GM12891 (cell line): Measurements from ENCODE around the gene GATAD2A.

Source experiments
- DNase-seq: peaks from one replicate; pipeline ENCODE4 v3.0.0; 2011; ENCODE audit warnings: low spot score; ENCODE audit not compliant: insufficient read length
- FAIRE-seq: peaks from 2 replicates; lab custom pipeline; 2011; peaks lifted over from hg19 to GRCh38; lab: Jason Lieb, UNC
- PAX5 ChIP-seq: IDR thresholded peaks from 2 replicates; pipeline ENCODE4 v1.6.1; 2011; ENCODE audit warnings: low read length, moderate library complexity, mild to moderate bottlenecking; ENCODE audit not compliant: insufficient read depth, severe bottlenecking
- POLR2A ChIP-seq: IDR thresholded peaks from 2 replicates; pipeline ENCODE4 v1.6.1; 2011; ENCODE audit warnings: low read depth, low read length, control low read depth
- POLR2AphosphoS5 ChIP-seq: IDR thresholded peaks from 2 replicates; pipeline ENCODE4 v1.6.1; 2011; ENCODE audit warnings: low read depth, low read length, control low read depth
- POU2F2 ChIP-seq: IDR thresholded peaks from 2 replicates; pipeline ENCODE4 v1.6.1; 2011; ENCODE audit warnings: low read depth, mild to moderate bottlenecking, control low read depth, low read length, moderate library complexity
- SPI1 ChIP-seq: IDR thresholded peaks from 2 replicates; pipeline ENCODE4 v1.6.1; 2011; ENCODE audit warnings: low read depth, low read length, control low read depth
- TAF1 ChIP-seq: IDR thresholded peaks from 2 replicates; pipeline ENCODE4 v1.6.1; 2011; ENCODE audit warnings: low read depth, low read length, control low read depth

GATAD2A gene

GRCh38 chr19:19531951-19532805 lies 126.7 kb downstream of the GATAD2A start:
- FAIRE-seq (peak; percentile 87), DNase-seq (peak; percentile 87)
- TF ChIP-seq POLR2A (0 out of 2 replicates have a peak, but pooled peaks have one; percentile 9), POLR2AphosphoS5 (no peak)

DNA sequence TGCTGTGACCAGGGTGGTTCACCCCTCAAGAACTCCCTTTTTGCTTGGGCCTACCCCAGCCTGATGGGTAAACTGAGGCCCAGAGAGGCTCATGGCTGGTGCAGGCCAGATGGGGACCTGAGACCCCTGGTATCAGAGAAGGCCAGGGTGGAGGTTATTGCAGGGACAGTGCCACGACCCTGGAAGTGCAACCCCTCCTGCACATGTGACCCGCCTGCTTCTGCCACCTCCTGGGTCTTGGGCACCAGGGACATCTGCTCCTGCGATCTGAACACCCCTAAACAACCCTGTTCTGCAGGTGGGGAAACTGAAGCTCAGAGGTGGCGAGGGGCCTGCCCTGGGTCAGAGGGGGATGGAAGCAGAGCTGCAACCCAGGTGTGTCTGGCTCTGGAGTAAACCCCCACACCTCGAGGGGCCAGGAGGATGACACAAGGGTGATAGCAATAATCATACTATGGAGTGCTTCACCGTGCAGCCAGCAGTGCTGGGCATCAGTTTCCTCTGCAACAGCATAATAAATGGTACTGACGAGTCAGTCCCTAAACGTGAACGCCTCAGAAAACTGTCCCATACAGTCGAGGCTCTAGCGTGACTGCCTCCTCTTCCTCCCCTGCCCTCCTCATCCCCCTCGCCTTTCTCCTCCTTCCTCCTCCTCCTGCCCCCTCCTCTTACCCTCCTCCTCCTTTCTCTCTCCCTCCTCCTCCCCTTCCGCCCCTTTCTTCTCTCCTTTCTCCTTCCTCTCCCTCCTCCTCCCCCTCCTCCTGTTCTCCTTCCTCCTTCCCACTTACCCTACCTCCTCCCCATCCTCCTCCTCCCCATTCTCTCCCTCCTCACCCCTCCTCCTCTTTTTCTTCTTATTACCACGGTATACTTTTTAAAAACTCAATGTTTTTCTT lies 127.6 kb downstream of the GATAD2A start:
- no peak for TF ChIP-seq SPI1
- no peak for TF ChIP-seq POLR2A
- no peak for DNase-seq
- FAIRE-seq = no peak

GRCh38 chr19:19533841-19534240 lies 128.4 kb downstream of the GATAD2A start:
- no peak for TF ChIP-seq SPI1
- FAIRE-seq (no peak), DNase-seq (no peak)

DNA sequence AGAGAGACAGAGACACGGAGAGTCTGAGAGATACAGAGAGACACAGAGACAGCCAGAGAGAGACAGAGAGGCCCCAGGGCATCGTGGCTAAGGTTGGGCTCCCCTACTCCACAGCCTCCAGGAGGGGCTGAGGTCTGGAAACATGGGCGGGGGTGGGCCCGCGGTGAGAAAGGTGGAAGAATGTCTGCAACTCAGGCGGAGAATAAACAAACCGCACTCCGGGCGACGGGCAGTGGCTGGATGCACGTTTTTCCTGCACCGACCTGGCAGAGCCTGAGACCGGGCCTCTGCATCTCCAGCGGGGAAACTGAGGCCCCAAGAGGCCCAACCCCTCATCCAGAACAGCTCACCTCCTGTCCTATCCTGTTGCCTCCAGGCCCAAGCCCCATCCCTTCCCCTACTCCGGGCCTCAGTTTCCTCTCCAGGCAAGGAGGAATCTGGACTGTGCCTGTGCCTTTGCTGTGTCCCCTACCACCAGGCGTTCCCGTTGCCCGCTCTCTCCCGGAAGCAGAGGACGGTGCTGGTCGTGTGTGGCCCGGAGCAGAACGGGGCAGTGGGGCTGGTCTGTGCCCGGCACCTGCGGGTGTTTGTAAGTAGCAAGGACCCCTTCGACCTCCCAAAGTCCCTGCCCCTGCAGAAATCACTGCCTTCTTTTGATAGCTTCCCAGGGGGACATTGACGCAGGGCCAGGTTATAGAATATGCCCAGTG lies 129.2 kb downstream of the GATAD2A start:
- TF ChIP-seq SPI1 = no peak
- TF ChIP-seq POU2F2 = no peak
- no peak for TF ChIP-seq POLR2A
- no peak for TF ChIP-seq TAF1
- no peak for TF ChIP-seq PAX5
- TF ChIP-seq POLR2AphosphoS5 = no peak
- no peak for DNase-seq
- FAIRE-seq = no peak

DNA sequence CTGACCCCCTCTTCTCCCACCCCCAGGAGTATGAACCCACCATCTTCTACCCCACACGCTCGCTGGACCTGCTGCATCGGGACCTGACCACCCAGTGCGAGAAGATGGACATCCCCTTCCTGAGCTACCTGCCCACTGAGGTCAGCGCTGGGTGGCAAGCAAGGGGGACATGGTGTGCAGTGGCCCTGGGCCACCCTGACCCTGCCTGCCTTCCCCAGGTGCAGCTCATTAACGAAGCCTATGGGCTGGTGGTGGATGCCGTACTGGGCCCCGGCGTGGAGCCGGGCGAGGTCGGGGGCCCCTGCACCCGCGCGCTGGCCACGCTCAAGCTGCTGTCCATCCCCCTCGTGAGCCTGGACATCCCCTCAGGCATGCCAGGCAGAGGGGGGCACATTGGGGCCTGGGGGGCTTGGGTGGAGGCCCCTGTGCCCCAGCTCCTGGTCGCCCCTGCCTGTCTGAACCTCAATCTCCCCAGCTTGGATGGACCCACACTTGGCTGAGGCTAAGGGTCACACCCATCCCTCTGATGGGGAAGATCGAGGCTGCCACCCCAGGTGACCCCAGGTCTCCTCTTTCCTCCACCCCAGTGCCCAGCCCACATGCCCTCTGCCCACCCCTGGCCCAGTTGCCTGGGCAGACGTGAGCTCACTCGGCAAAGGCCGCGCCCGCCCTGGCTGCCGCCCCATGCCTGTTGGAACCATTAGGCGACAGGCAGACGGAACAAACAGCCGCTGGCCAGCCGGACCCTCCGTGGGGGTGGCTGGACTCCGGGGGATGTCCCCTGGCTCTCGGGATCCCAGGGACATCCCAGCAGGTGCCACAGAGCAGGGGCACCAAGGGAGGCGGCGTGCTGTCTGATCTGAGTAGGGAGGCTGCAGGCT lies 130.1 kb downstream of the GATAD2A start:
- TF ChIP-seq POU2F2 (no peak), SPI1 (no peak), PAX5 (no peak), TAF1 (no peak), POLR2A (no peak), POLR2AphosphoS5 (no peak)
- DNase-seq = no peak

DNA sequence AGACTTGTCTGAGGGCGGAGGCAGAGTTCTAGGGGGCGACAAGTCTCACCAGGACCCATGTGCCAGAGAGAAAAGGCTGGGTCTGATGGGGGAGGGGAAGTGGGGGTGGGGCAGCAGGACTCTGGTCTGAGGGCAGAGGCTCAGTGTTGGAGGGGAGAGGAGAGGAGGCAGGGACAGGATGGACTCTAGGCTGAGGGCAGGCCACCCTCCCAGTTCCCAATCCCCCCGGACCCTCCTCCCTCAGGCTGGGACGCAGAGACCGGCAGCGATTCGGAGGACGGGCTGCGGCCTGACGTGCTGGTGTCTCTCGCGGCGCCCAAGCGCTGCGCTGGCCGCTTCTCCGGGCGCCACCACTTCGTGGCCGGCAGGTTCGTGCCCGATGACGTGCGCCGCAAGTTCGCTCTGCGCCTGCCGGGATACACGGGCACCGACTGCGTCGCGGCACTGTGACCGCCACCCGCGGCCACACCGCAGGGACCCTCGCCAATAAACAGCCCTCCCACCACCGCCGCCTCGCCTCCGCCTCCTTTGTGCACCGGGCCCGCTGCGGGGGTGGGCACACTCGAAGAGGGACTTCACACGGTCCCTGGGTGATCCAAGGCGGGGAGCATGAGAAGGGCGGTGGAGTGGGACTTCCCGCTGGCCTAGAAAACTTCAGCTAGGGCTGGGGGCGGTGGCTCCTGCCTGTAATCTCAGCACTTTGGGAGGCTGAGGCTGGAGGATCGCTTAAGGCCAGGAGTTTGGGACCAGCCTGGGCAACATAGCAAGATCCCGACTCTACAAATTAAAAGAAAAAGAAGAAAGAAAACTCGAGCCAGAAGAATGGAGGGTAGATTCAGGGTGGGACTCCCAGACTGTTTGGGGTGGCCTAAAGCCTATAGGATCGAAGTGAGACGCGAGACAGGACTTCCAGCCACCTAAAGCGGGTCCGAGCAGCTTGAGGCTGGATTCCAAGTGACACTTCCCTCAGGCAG lies 131.9 kb downstream of the GATAD2A start:
- no peak for FAIRE-seq

More for the DNA sequence above, 130.1 kb downstream of the GATAD2A start:
- FAIRE-seq = no peak

DNA sequence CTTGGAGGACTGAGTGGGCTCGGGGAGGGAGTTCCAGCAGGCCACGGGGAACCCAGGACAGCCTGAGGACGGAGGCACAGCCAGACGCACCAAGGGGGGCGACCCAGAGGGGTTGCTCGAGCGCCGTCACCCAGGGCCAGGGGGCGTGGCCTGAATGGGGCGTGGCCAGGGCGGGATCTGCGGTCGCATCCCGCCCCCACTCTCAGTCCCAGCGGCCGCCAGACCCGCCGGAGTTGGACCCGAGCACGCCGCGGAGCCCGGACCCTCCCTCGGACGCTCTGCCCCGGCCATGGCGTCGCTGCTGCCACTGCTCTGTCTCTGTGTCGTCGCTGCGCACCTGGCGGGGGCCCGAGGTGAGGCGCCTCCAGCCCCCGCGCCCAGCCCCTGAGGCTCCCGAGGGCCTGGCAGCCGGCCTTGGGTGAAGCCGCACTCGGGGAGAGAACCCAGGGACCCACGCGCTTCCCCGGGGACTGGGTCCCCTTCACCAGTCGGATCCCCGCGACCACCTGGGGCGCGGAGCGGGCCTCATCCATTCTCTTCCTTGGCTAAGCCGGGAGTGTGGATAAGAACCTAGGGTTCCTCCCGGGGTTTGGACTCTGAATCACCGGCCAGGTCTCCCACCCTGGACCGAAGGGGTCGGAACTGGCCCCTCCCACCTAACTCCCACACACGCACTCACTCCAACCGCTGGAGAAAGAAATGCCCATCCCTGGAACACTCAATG lies 132.7 kb downstream of the GATAD2A start, which contains the start of gene CILP2:
Gene CILP2 (plus strand): TSS at position 205 of the 724 bp plus-strand sequence. CDS start 85 bp downstream, at position 290.
- TF ChIP-seq POLR2AphosphoS5 = no peak
- no peak for TF ChIP-seq TAF1
- no peak for TF ChIP-seq PAX5
- no peak for TF ChIP-seq POLR2A
- TF ChIP-seq SPI1 = no peak
- no peak for TF ChIP-seq POU2F2
- FAIRE-seq = no peak
- DNase-seq = no peak

More for the DNA sequence above, 131.9 kb downstream of the GATAD2A start:
- TF ChIP-seq SPI1 = no peak
- no peak for TF ChIP-seq TAF1
- DNase-seq = no peak

GRCh38 chr19:19538785-19539166 lies 133.3 kb downstream of the GATAD2A start:
- no peak for FAIRE-seq
- no peak for DNase-seq
- TF ChIP-seq TAF1 (no peak), POU2F2 (no peak), PAX5 (no peak), POLR2AphosphoS5 (no peak), POLR2A (no peak), SPI1 (no peak)
